OCI-LY1 (cell line): ENCODE data around the gene PPARD.
"Not testable (repeated sequence)": the region's sequence is repeated elsewhere in the genome, so short reads cannot be mapped to it uniquely, and the experiment has no call there.

ENCODE experiments used
- EZH2 ChIP-seq: fragments of 200-600 bp; sonication (generic), shearing (Covaris generic); IDR thresholded peaks from 2 replicates; pipeline ENCODE4 v1.8.0; 2017; ENCODE audit warnings: borderline replicate concordance, mixed run types, mild to moderate bottlenecking, antibody characterized with exemption, low read length, moderate library complexity, mixed read lengths
- TF ChIP-seq, protein P1 (sequence below): fragments of 200-600 bp; sonication (generic), shearing (Covaris generic); IDR thresholded peaks from 2 replicates; pipeline ENCODE4 v1.5.1; 2017; ENCODE audit warnings: mild to moderate bottlenecking, antibody characterized with exemption, low read length, moderate library complexity, mixed read lengths

DNA sequence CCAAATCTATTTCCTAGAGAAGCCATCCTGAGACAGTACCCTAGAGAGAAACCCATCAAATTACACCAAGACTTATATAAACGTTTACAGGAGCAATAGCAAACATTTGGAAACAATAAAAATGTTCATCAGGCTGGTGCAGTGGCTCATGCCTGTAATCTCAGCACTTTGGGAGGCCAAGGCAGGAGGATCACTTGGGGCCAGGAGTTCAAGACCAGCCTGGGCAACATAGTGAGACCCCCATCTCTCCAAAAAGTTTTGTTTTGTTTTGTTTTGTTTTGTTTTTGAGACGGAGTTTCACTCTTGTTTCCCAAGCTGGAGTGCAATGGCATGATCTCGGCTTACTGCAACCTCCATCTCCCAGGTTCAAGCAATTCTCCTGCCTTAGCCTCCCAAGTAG lies 90.3 kb downstream of the PPARD start:
- TF ChIP-seq, protein P1, sequence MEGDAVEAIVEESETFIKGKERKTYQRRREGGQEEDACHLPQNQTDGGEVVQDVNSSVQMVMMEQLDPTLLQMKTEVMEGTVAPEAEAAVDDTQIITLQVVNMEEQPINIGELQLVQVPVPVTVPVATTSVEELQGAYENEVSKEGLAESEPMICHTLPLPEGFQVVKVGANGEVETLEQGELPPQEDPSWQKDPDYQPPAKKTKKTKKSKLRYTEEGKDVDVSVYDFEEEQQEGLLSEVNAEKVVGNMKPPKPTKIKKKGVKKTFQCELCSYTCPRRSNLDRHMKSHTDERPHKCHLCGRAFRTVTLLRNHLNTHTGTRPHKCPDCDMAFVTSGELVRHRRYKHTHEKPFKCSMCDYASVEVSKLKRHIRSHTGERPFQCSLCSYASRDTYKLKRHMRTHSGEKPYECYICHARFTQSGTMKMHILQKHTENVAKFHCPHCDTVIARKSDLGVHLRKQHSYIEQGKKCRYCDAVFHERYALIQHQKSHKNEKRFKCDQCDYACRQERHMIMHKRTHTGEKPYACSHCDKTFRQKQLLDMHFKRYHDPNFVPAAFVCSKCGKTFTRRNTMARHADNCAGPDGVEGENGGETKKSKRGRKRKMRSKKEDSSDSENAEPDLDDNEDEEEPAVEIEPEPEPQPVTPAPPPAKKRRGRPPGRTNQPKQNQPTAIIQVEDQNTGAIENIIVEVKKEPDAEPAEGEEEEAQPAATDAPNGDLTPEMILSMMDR = not testable (repeated sequence)
- not testable (repeated sequence) for TF ChIP-seq EZH2
